AML-193 (cell line): Measurements from ENCODE around the gene ALAD.
"Not testable (repeated sequence)": the region's sequence is repeated elsewhere in the genome, so short reads cannot be mapped to it uniquely, and the experiment has no call there.

Experiments
- DNase-seq, 2 experiments: peaks; one replicate each; lab custom pipeline; 2025; lab: John Stamatoyannopoulos, UW

The ALAD gene

GRCh38 chr9:113401027-113401792 is at the start of gene ALAD:
ALAD (minus strand) TSS chr9:113401284; CDS start chr9:113393559, 7,725 bp downstream.
- DNase-seq, result peak; percentile 93 to 94

GRCh38 chr9:113449376-113449775 is 48.3 kb upstream of the ALAD start:
- DNase-seq, result no peak

- peak; percentile 24 to 32 for DNase-seq
Observed at GRCh38 chr9:113446323-113446740, 45.2 kb upstream of the ALAD start.

- peak; percentile 30 to 42 for DNase-seq
Observed at GRCh38 chr9:113444736-113445135, 43.7 kb upstream of the ALAD start.

GRCh38 chr9:113437716-113438115 is 36.6 kb upstream of the ALAD start:
- DNase-seq, result not testable (repeated sequence)

GRCh38 chr9:113436728-113437515 is 35.8 kb upstream of the ALAD start:
- no peak for DNase-seq

GRCh38 chr9:113431191-113431590 is 30.1 kb upstream of the ALAD start:
- no peak for DNase-seq

GRCh38 chr9:113428062-113428615 is 27.1 kb upstream of the ALAD start:
- DNase-seq, result no peak

GRCh38 chr9:113427629-113428028 is 26.5 kb upstream of the ALAD start:
- no peak for DNase-seq

GRCh38 chr9:113426701-113427100 is 25.6 kb upstream of the ALAD start:
- no peak for DNase-seq

- no peak for DNase-seq
Observed at GRCh38 chr9:113425072-113425471, 24.0 kb upstream of the ALAD start.

- DNase-seq, result no peak
Observed at GRCh38 chr9:113421726-113422125, 20.6 kb upstream of the ALAD start.

GRCh38 chr9:113417370-113417769 is 16.3 kb upstream of the ALAD start:
- DNase-seq, result no peak

GRCh38 chr9:113416149-113416721 is 15.2 kb upstream of the ALAD start:
- DNase-seq, result no peak

- DNase-seq, result peak; percentile 93 to 95
Observed at GRCh38 chr9:113410207-113410864, 9.3 kb upstream of the ALAD start, which contains the start of the genes C9orf43 and POLE3. C9orf43 (plus strand) TSS chr9:113410747; CDS start chr9:113413494, 2,747 bp downstream. POLE3 (minus strand) TSS chr9:113410675; CDS start chr9:113410293, 382 bp downstream.

- DNase-seq, result no peak
Observed at GRCh38 chr9:113409883-113410206, 8.8 kb upstream of the ALAD start.

- DNase-seq, result no peak
Observed at GRCh38 chr9:113409481-113409880, 8.4 kb upstream of the ALAD start.

- DNase-seq, result peak; percentile 61 to 62
Observed at GRCh38 chr9:113406873-113407511, 5.9 kb upstream of the ALAD start.

- DNase-seq, result not testable (repeated sequence)
Observed at GRCh38 chr9:113406353-113406752, 5.3 kb upstream of the ALAD start.

GRCh38 chr9:113403646-113404045 is 2.6 kb upstream of the ALAD start:
- peak; percentile 90 to 93 for DNase-seq

- no peak for DNase-seq
Observed at GRCh38 chr9:113399646-113400200, 1.4 kb downstream of the ALAD start.
